ENCODE measurements around the gene HBD.

GRCh38 chr11:5196731-5197130 is 37.6 kb downstream of the HBD start:
- TF ChIP-seq CTCF (IDR thresholded peaks at IDR 0.05; ENCODE audit: low read length) (no peak), EZH2 (optimal IDR thresholded peaks at IDR 0.05; ENCODE audit: low read depth, low read length) (no peak), EZH2phosphoT487 (IDR thresholded peaks at IDR 0.05; ENCODE audit: low read length) (no peak)
